K562 (cell line): ENCODE results near the gene ATP6V0D1. TPM values are rescaled to one million over a fixed set of nuclear protein-coding genes. Genes with fewer than 3 reads are reported as not detected.

ENCODE experiments used
- CBFB ChIP-seq: sonication (generic); formaldehyde crosslinking; IDR thresholded peaks from 2 replicates; pipeline ENCODE4 v1.4.0; 2020; ENCODE audit warnings: mild to moderate bottlenecking, missing genetic modification reagents
- CBX2 ChIP-seq: fragments of 200-600 bp; sonication (generic); IDR thresholded peaks from one replicate; pipeline ENCODE4 v1.6.1; 2012; ENCODE audit warnings: mild to moderate bottlenecking, low read length, inconsistent platforms; ENCODE audit not compliant: insufficient read depth, poor library complexity, severe bottlenecking
- CREB1 ChIP-seq, 2 experiments: sonication (generic) in 1 of 2; formaldehyde crosslinking in 1 of 2; IDR thresholded peaks; 2 replicates each; pipeline versions ENCODE4 v1.6.1 to v1.8.0; 2012 to 2022; ENCODE audit warnings: inconsistent platforms in 1 of 2, mild to moderate bottlenecking in 1 of 2, missing genetic modification reagents in 1 of 2, moderate library complexity in 1 of 2
- E2F3 ChIP-seq: fragments of 250-450 bp; sonication (Bioruptor Pico); IDR thresholded peaks from 2 replicates; pipeline ENCODE4 v1.4.0; 2020; ENCODE audit warnings: mild to moderate bottlenecking
- EP400 ChIP-seq: fragments of 450-650 bp; IDR thresholded peaks from 2 replicates; pipeline ENCODE4 v1.6.1; 2017; ENCODE audit warnings: antibody characterized with exemption, mild to moderate bottlenecking, moderate library complexity
- ERF ChIP-seq: fragments of 450-650 bp; formaldehyde crosslinking; IDR thresholded peaks from 2 replicates; pipeline ENCODE4 v1.4.0; 2020; ENCODE audit warnings: mild to moderate bottlenecking, mixed read lengths
- FOXP1 ChIP-seq: sonication (generic); formaldehyde crosslinking; IDR thresholded peaks from 2 replicates; pipeline ENCODE4 v1.8.0; 2022; ENCODE audit warnings: mild to moderate bottlenecking, missing genetic modification reagents
- GABPB1 ChIP-seq: sonication (generic); formaldehyde crosslinking; IDR thresholded peaks from 2 replicates; pipeline ENCODE4 v1.8.0; 2022; ENCODE audit warnings: mild to moderate bottlenecking, missing genetic modification reagents
- GABPB2 ChIP-seq: fragments of 250-450 bp; sonication (Bioruptor Pico); conservative IDR thresholded peaks from 2 replicates; pipeline ENCODE4 v1.5.1; 2021; ENCODE audit warnings: mild to moderate bottlenecking
- HMG20A ChIP-seq: fragments of 450-650 bp; formaldehyde crosslinking; conservative IDR thresholded peaks from 2 replicates; pipeline ENCODE4 v1.4.0; 2020; ENCODE audit warnings: mild to moderate bottlenecking, mixed read lengths
- NCOA4 ChIP-seq: fragments of 450-650 bp; IDR thresholded peaks from 2 replicates; pipeline ENCODE4 v1.6.1; 2018; ENCODE audit warnings: mild to moderate bottlenecking; ENCODE audit not compliant: partially characterized antibody
- NR4A1 ChIP-seq, 2 experiments: fragments of 250-450 bp in 1 of 2; fragments of 450-650 bp in 1 of 2; sonication (Bioruptor Pico) in 1 of 2; IDR thresholded peaks; 2 replicates each; pipeline versions ENCODE4 v1.4.0 to v1.6.1; 2016 to 2020; ENCODE audit warnings: mild to moderate bottlenecking in 2 of 2, missing compliant biosample characterization in 1 of 2, missing genetic modification characterization in 1 of 2, moderate library complexity in 1 of 2
- RBM15 ChIP-seq: fragments of 200-400 bp; formaldehyde crosslinking; IDR thresholded peaks from 2 replicates; pipeline ENCODE4 v1.6.1; 2018; ENCODE audit warnings: mild to moderate bottlenecking, low read length, moderate library complexity; ENCODE audit not compliant: insufficient read depth
- TARDBP ChIP-seq: fragments of 450-650 bp; IDR thresholded peaks from 2 replicates; pipeline ENCODE4 v1.6.1; 2016
- TOE1 ChIP-seq, 2 experiments: fragments of 450-650 bp in 1 of 2; sonication (generic) in 1 of 2; formaldehyde crosslinking in 1 of 2; IDR thresholded peaks; 2 replicates each; pipeline versions ENCODE4 v1.7.1 to v1.8.0; 2016 to 2022; ENCODE audit warnings: borderline replicate concordance in 2 of 2, mild to moderate bottlenecking in 2 of 2, antibody characterized with exemption in 1 of 2, inconsistent platforms in 1 of 2, low read depth in 1 of 2, missing genetic modification reagents in 1 of 2, moderate library complexity in 1 of 2
- ZBED1 ChIP-seq: IDR thresholded peaks from 2 replicates; pipeline ENCODE4 v1.6.1; 2014
- polyA plus RNA-seq, 8 experiments: library from polyadenylated mRNA; depleted of rRNA in 4 of 8; stranded (reverse) in 5 of 8; unstranded in 3 of 8; fragments of >200 nt; fragmentation: Nextera tagmentation in 2 of 8; fragmentation: Illumina TruSeq in 1 of 8; extraction: Ambion mirVana in 2 of 8; extraction: Trizol in 1 of 8; gene quantifications; 2 replicates each; pipeline versions ENCODE4 v1.2.1 to v1.2.3, GENCODE V29; 2011 to 2014; ENCODE audit warnings: inconsistent platforms in 1 of 8, missing spikeins in 1 of 8
- total RNA-seq, 7 experiments: library from RNA; depleted of rRNA in 6 of 7; stranded (reverse); fragments of >200 nt in 6 of 7; fragmentation: Illumina TruSeq in 2 of 7; extraction: Trizol in 2 of 7; gene quantifications; 2 replicates each; pipeline versions ENCODE4 v1.2.1 to v1.2.3, GENCODE V29; 2011 to 2021; ENCODE audit warnings: low replicate concordance in 1 of 7
- TF ChIP-seq, protein P1 (sequence below), 2 experiments: fragments of 450-650 bp in 1 of 2; IDR thresholded peaks; 2 replicates each; pipeline ENCODE4 v1.6.1; 2011 to 2017; ENCODE audit warnings: low read depth in 2 of 2, antibody characterized with exemption in 1 of 2, borderline replicate concordance in 1 of 2, low read length in 1 of 2, mild to moderate bottlenecking in 1 of 2, mixed read lengths in 1 of 2; ENCODE audit not compliant: control insufficient read depth in 1 of 2
- TF ChIP-seq, protein P2 (sequence below): fragments of 450-650 bp; formaldehyde crosslinking; IDR thresholded peaks from 2 replicates; pipeline ENCODE4 v1.4.0; 2020; ENCODE audit warnings: mild to moderate bottlenecking, moderate library complexity

Gene ATP6V0D1
- total and polyA plus RNA-seq, 9 of the 15 experiments (the other 6 are each of a cell fraction or from before 2014, with no cell fraction given), result 23.2 to 69.7 (median 45.6) TPM

DNA sequence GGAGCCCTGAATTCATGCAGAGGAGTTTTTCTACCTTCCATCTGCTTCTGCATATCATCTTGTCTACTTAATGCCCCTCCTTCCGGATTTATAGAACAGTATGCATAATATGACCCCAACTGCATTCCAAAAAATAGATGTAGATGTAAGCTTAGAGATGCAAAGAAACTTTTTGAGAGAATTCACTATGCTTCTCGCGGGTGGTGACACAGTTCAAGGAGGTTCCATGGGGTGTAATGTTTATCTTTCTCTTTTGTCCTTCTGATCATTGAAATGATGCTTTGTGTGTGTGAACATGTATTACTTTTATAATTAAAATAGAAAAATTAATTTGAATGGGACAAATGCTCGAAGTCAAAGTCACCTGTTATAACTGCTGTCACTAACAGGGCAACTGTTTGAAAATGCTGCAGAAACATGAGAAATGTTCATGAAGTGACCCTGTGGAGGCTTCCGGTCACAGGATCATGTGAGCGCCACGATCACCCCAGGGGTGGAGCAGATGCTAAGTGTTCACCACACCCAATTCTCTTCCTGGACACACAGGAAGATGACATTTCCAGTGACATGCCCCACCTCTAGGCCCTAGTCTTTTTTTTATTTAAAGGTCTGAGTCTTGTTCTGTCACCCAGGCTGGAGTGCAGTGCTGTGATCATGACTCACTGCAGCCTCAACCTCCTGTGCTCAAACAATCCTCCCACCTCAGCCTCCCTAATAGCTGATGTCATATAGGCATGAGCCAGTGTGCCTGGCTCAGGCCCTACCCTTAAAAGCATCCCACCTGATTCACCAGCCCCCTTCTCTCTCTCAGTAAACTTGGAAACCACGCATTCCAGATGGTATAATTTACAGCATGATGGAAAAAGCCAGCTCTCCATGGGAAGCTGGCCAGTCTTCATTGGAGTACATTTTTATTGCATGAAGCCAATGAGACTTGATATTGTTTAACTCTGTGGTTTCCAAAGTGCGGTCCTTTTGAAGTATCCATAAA is 23.4 kb upstream of the ATP6V0D1 start (continued):
- TF ChIP-seq, protein P1, sequence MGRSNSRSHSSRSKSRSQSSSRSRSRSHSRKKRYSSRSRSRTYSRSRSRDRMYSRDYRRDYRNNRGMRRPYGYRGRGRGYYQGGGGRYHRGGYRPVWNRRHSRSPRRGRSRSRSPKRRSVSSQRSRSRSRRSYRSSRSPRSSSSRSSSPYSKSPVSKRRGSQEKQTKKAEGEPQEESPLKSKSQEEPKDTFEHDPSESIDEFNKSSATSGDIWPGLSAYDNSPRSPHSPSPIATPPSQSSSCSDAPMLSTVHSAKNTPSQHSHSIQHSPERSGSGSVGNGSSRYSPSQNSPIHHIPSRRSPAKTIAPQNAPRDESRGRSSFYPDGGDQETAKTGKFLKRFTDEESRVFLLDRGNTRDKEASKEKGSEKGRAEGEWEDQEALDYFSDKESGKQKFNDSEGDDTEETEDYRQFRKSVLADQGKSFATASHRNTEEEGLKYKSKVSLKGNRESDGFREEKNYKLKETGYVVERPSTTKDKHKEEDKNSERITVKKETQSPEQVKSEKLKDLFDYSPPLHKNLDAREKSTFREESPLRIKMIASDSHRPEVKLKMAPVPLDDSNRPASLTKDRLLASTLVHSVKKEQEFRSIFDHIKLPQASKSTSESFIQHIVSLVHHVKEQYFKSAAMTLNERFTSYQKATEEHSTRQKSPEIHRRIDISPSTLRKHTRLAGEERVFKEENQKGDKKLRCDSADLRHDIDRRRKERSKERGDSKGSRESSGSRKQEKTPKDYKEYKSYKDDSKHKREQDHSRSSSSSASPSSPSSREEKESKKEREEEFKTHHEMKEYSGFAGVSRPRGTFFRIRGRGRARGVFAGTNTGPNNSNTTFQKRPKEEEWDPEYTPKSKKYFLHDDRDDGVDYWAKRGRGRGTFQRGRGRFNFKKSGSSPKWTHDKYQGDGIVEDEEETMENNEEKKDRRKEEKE (IDR thresholded peaks at IDR 0.05; ENCODE audit: borderline replicate concordance in 1 of 2, control insufficient read depth in 1 of 2, low read depth in 2 of 2, low read length in 1 of 2), result 0 out of 4 replicates have a peak, but pooled peaks of 1 of the 2 experiments have one; percentile 64
- TF ChIP-seq RBM15 (no peak), TARDBP (no peak), GABPB2 (no peak), TOE1 (IDR thresholded peaks at IDR 0.05; ENCODE audit: borderline replicate concordance) (peak; percentile 81; the same call in 1 of the 2 replicates), TOE1 (CRISPR knock-in tag; IDR thresholded peaks at IDR 0.05; ENCODE audit: borderline replicate concordance, low read depth) (no peak), FOXP1 (CRISPR knock-in tag) (no peak), CREB1 (IDR thresholded peaks at IDR 0.05) (no peak), CREB1 (CRISPR knock-in tag; IDR thresholded peaks at IDR 0.05) (no peak), CBFB (CRISPR knock-in tag) (no peak), ERF (no peak), EP400 (peak; percentile 58), GABPB1 (CRISPR knock-in tag) (peak; percentile 36; the same call in 1 of the 2 replicates), ZBED1 (no peak), HMG20A (CRISPR knock-in tag) (no peak), NCOA4 (no peak), E2F3 (CRISPR knock-in tag) (no peak), CBX2 (no peak), NR4A1 (CRISPR knock-in tag; IDR thresholded peaks at IDR 0.05) (no peak), NR4A1 (tag; IDR thresholded peaks at IDR 0.05) (no peak)
- TF ChIP-seq, protein P2, sequence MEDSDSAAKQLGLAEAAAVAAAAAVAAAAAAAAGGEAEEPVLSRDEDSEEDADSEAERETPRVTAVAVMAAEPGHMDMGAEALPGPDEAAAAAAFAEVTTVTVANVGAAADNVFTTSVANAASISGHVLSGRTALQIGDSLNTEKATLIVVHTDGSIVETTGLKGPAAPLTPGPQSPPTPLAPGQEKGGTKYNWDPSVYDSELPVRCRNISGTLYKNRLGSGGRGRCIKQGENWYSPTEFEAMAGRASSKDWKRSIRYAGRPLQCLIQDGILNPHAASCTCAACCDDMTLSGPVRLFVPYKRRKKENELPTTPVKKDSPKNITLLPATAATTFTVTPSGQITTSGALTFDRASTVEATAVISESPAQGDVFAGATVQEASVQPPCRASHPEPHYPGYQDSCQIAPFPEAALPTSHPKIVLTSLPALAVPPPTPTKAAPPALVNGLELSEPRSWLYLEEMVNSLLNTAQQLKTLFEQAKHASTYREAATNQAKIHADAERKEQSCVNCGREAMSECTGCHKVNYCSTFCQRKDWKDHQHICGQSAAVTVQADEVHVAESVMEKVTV (CRISPR knock-in tag), result no peak
